Colon (tissue), 2 donors: ENCODE measurements around the gene ESRRB.
"Not testable (repeated sequence)": the region's sequence is repeated elsewhere in the genome, so short reads cannot be mapped to it uniquely, and the experiment has no call there.

Experiments
- FAIRE-seq: peaks from 2 replicates; lab custom pipeline; 2012; peaks lifted over from hg19 to GRCh38; lab: Jason Lieb, UNC
- donor health status: control.
- donor health status: control.

The ESRRB gene

DNA sequence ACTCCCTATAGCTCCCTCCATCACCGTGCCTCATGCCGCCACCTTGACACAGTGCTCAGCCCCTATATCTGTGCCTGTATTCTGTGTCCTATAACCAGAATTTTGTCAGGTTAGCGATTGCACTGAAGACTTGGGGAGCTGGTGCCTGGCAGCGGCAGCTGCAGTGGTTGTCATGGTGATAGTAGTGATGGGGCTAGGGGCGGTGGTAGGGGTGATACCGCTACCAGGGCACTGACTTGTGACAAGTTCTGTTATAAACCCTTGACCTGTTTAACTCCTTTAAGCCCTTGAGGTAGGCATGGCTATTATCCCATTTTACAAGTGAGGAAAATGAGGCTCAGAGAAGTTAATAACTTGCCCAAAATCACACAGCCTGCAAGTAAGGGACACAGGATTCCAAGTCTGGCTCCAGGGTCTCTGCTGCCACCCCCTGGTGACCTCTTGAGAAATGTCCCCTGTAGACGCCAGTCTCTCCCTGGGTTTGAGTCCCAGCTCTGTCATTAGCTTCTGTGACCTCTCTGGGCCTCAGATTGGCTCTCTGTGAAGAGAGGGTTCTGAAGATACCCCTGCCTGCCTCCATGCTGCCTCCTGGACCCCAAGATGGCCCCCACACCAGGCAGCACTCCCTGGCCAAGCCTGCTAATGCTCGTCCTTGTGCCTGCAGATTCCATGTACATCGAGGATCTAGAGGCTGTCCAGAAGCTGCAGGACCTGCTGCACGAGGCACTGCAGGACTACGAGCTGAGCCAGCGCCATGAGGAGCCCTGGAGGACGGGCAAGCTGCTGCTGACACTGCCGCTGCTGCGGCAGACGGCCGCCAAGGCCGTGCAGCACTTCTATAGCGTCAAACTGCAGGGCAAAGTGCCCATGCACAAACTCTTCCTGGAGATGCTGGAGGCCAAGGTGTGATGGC is 121.9 kb downstream of the ESRRB start:
- FAIRE-seq, result no peak

DNA sequence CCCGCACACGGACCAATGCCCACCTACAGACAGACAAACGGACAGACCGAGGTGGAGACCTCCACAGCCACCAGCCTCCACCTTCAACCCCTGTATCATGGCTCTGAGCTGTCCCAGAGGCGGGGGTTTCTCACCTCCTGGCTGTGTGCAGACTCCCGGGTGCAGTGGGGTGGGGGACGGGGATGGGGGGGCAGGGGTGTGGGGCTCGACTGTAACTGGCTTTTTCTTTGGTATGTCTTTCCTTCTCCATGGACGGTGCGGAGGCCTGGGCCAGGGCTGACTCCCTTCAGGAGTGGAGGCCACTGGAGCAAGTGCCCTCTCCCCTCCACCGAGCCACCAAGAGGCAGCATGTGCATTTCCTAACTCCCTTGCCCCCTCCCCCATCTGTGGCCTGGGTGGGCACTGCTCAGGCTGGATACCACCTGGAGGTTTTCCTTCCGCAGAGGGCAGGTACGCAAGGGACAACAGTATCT is 122.6 kb downstream of the ESRRB start:
- no peak for FAIRE-seq

DNA sequence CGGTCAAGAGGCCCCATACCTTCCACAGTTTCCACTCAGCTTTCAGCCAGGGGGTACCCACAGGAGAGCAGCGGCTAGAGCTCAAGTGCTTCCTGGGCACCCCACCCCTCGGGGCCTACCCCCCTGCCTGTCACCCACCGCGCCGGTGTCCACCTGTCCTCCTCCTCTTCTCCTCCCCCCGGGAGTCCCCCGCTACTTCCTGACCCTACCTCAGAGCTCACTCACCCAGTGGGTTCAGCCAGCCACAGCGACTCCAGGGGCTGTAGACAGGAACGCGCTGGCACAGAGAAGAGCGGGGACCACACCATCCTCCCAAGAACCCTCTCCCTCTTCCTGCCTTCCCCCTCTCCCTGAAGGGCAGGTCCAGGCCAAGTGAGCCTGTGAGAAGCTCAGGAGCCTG is 123.0 kb downstream of the ESRRB start:
- FAIRE-seq, result no peak

DNA sequence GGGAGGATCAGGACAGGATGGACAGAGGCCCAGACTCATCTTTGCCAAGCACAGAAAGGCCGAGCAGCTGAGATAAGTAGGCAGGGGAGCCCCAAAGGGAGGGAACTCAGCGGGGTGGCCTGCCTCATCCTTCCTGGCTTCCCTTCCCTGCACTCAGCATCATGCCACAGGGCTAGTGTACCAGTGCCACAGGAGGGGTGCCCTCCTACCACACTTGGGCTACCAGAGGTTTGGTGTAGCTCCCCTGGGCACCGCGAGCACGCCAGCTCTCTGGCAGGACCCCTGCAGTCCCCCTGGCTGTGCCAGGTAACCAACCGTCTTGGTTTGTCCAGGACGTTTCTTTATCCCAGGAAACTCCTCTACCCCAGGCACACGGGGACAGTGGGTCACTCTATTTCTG is 123.5 kb downstream of the ESRRB start:
- no peak for FAIRE-seq

DNA sequence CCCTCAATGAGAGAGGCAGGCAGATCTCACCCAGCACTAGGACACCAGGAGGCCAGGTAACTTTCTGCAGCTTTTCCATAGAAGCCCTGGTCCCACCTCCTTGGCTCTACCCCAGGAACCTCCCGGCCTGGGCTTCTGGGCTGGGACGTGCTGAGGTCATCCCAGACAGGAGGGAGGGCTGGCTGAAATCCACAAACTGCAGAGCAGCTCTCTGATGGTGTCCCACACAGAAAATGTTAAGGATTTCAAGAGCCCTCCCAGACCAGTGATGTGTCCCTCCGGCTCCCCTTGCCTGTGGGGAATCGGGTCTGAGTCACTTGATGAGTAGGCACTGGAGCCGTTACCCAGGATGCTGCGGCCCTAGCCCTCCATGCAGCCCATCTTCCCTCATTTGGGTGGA is 124.1 kb downstream of the ESRRB start:
- no peak for FAIRE-seq

DNA sequence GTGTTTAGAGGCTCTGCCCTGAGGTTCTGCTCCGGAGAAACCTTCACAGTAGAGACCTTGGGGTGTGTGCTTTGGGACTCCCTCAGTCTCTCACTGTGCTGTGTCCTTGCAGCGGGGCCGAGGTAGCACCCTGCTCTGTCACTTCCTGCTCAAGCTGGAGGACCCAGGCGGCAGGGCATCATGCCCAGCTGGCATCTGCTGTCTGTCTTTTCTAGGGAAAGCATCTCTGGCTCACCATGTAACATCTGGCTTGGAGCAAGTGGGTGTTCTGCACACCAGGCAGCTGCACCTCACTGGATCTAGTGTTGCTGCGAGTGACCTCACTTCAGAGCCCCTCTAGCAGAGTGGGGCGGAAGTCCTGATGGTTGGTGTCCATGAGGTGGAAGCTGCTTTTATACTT is 124.5 kb downstream of the ESRRB start:
- FAIRE-seq, result no peak

DNA sequence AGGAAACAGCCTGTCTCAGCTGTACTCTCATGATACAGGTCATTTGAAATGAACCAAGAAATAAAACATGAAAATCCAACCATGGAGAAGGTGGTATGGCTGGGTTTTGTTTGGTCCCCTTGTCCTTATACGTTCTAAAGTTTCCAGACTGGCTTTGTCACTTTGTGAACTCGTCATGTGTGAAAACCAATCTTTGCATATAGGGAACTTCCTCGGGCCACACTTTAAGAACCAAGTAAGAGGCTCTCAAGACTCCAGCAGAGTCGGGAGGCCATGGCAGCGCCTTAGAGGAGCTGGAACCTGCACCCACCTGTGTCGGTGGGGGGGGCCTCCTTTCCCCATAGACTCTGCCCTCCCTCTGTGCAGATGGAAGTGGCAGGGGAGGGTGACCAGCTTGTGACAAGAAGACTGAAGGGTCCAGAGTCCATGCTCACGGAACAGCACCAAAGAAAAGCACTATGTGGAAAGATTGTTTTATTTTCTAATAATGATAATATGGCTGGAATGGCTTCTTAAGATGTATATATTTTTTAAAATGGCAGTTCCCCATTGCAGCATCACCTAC is 125.3 kb downstream of the ESRRB start:
- no peak for FAIRE-seq

DNA sequence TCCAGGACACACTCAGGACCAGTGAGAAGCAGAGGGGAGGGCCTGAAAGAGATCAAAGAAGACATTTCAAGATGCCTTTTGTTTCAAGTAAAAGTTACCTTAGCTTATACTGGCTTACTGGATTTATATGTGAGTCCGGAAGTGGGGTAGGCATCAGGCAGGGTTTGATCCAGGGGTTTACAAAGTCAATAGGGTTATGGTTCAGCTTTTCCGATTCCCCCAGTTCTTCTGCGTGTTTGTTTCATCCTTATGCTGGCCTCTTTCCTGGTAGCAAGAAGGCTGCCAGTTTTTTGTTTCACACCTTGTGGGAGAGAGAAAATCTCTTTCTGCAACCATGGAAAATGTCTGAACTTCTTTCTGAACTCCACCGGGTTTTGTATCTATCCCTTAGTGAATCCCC is 126.3 kb downstream of the ESRRB start:
- no peak for FAIRE-seq

DNA sequence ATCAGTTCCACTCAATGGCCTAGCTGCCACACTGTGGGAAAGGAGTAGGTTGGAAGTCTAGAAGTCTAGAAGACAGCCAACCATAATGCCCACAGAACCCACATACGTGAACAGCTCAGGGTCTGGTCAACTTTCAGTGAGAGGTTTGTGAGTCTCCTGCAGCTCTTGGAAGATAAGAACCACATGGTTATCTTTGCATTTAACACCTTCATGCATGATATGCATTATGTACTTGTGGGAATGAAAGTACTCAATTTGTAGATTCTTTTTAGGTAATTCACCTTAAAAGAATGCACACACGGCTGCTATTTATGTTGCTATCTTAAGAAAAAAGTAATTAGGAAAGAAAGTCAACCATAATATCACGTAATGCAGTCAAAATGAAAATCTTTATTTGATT is 126.7 kb downstream of the ESRRB start:
- no peak for FAIRE-seq

DNA sequence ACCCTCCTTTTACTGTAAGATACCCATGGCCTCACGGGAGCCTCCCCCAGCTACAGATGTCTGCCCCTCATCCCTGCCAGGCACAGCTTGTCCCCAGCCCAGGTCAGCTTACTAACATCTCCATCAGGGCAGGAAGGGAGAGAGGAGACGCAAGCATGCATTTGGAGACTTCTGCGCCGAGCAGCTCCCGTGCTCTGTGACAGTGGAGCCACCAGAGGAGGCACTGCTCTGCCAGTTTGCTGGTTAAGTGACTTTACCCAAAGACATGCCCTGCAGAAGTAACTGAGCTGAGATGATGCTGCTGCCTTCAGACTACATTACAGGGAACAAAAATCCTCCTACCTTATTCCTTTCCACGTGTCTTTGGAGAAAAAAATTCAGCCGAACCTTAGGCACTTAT is 133.4 kb downstream of the ESRRB start:
- no peak for FAIRE-seq

DNA sequence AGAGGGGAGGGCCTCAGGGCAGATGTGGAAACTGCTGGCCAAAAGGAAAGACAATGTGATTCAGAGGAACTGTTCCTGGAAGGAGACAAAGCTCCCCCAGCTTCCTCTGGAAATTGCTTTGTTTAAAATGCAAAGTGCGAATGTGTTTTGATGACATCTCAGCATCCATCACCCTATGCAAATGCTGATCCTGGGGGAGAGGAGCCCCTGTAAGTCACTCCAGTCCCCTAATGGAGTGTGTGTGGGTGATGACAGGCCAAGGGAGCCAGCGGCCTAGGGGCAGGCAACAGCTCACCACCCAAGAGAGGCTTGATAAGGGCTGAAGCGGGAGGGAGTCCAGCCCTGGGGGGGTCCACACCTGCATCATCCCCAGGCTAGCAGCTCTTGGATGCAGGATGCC is 134.2 kb downstream of the ESRRB start:
- FAIRE-seq, result no peak

DNA sequence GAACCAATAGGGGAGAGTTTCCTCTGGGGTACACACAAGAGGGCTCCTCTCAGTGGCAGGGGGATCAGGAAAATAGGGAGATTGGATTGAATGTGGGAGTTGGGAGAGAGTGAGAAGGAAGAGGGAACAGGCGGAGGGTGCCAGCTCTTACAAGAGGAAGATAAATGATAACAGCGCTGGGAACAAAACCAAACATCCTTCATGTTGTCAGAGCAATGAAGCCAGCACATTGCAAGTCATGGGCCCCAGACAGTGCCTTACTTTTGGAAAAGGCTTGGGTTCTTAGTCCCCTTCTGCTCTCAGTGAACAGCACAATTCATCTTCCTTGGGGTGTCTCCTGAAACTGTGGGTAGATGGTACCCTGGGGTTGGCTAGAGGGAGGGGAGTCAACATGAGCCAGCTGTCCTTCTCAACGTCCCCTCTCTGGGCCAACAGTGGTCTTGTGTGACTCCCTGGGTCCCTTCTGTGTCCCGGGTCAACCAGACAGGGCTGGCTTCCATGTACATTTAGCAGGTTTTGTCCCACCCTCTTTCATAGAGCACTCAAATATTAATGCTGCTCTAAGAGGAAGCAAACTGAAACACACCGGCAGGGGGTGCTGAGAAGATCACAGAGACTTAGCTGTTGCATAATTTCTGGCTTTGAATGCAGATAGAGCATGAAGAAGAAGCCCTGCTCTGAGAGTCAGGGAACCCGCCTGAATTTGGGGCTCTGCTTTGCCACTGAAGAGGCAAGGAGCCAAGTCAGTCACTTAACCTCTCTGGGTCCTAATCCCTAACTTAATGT is 138.5 kb downstream of the ESRRB start:
- FAIRE-seq, result no peak

DNA sequence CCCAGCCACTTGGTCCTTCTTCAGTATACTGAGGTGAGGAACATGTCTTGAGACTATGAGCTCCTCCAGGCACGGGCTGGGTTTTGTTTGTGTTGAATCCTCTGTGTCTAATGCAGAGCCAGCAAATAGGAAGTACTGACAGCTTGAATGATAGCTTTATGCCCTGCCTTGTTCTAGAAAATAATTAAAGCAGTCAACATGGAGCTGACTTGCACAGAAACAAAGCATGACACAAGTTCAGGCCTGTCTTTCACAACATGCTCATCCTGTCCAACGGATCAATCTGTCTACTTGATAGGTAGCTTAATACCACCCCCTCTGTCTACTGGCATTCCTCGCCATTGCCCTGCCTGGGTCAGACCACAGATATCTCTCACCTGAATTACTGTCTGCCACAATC is 140.9 kb downstream of the ESRRB start:
- FAIRE-seq, result no peak

DNA sequence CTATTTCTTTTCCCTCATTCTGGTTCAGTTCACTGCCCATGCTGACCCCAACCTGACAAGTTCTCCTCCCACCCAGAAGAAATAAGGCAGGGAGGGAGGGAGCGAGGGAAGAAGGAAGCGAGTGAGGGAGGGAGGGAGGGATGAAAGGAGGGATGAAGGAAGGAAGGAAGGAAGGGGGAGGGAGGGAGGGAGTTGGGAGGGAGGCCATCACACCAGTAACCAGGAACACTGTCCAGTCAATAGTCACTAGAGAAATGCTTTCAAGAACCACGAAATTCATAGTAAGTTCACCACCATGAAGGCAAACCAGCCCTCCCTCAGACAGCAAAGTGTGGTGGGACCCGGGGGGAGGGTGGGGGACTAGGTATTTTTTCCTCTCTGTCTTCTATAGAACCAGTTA is 142.4 kb downstream of the ESRRB start:
- FAIRE-seq, result no peak

DNA sequence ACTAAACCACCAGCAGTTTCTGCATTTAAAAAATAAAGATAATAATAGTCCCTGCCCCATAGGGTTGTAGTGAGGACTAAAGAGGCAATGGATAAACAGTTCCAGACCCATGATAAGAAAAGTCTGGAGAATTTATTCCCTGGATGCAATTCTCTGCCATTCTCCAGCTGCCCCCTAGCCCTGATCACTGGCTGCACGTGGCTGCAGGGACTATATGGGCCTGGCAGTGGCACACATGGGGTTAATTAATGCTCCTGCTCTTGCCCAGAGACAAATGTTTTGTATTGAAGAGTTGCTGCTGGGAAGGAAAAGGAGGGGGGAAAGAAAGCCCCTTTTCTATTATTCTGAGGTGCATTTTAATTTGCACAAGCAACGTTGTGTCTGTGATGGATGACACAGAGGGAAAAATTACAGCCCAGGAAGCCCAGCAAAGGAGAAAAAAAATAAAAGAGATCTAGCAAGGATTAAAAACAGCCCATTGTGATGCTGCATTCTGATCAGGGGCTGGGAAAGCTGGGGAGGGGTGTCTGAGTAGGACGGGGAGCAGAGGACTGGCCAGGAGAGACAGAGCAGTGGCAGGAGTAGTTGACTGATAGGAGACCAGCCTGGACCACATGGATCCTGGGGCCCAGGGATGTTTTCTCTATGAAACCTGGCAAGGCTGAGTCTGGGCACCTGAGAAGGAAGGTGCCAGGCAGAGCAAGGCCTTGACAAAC is 149.3 kb downstream of the ESRRB start:
- FAIRE-seq, result no peak

DNA sequence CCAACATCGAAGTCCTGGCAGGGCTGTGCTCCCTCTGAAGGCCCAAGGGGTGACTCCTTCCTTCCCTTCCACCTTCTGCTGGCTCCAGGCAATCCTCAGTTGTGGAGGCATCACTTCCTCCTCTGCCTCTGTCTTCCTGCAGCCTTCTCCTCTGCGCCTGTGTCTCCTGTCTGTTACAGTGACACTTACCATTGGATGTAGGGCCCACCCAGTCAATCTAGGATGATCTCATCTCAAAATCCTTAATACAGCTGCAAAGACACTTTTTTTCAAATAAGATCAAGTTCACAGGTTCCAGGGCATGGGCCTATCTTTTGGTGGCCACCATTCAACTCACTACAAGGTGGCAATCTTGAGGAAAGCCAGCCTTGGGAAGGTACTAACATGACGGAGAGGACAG is 155.1 kb downstream of the ESRRB start:
- FAIRE-seq, result no peak

DNA sequence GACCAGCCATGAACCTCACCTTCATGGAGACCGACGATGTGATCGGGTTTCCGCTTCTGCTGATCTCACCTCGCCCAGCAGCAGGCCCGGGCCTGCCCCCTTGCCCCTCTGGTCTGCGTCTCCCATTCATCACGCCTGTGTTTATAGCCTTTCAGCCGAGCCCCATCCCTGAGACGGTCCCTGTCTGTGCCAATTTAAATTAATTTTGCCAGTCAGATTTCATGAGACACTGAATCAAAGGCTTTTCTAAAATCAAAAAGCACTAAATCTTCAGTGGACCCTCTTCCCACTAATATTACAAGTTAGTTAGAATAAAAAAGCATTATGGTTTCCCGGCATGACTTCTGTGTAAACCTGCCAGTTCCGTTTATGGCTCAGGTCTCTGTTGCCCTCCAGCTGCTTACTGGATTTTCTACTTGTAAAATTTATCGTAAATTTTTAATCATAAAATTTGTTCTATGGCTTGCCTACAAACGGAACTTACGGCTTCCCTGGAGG is 155.9 kb downstream of the ESRRB start:
- FAIRE-seq, result no peak

DNA sequence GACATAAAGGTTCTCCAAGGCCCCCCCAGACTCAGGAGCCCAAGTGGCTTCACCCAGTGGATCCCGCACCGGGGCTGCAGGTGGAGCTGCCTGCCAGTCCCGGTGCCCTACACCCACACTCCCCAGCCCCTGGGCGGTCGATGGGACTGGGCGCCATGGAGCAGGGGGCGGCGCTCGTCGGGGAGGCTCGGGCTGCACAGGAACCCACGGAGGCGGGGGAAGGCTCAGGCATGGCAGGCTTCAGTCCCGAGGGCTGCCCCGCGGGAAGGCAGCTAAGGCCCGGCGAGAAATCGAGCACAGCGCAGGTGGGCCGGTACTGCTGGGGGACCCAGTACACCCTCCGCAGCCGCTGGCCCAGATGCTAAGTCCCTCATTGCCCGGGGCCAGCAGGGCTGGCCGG is 160.7 kb downstream of the ESRRB start:
- not testable (repeated sequence) for FAIRE-seq

DNA sequence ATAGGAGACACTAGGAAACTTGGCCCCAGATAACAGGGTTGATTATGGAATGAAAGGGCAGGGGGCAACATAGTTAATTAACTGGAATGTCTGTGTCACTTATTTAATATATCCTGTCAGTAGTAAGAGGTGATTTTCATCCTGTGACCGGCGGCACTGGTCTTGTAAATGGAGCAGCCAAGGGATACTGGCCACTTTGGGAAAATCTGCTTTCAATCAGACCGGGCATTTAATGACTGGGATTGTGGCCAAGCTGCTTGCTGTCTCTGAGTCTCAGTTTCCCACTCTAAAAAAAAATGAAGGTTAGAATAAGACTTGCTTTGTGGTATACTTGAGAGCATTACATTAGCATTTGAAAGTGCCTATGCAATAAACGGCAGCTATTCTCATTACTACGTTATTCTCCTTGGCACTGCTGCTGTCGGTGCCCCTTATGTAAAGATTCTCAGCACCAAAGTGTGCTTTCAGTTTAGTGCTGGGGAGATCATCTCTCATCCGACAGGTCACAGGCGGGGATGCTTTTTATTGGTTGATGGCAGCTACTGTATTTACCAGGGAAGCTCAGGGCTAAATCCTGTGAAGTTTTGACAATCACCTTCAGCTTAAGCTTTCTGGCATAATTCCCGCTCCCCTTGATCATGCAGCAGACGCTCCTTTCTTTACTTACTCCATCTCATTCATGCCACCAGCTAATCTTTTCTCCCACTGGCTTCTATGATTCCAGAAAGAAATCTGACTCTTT is 162.1 kb downstream of the ESRRB start:
- FAIRE-seq, result no peak

DNA sequence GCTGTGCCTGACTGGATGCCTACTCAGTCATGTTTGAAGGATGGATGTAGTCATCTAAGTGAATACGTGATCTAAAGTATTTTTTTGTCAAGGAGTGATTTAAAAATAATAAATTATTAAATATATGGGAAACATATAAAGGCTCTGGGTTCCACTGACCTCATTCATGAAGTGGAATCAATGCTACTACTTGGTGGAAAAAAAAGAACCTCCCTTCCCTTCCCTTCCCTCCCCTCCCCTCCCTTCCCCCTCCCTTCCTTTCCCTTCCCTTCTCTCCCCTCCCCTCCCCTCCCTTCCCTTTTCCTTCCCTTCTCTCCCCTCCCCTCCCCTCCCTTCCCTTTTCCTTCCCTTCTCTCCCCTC is 162.7 kb downstream of the ESRRB start:
- no peak for FAIRE-seq

DNA sequence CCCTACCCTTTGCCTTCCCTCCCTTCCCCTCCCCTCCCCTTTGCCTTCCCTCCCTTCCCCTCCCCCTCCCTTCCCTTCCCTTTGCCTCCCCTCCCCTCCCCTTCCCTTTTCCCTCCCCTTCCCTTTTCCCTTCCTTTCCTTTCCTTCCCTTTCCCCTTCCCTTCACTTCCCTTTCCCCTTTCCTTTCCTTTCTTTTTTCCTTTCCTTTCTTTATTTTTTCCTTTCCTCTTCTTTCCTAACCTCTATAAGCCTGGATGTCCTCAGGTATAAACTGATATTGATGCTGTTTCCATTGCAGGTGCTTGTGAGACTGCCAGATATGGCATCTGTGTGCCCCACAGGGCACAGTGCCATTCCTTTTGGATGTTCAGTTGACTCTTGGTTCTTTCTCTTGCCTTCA is 163.2 kb downstream of the ESRRB start:
- no peak for FAIRE-seq
